K562 (cell line): ENCODE results near the gene ERP27. TPM values are rescaled to one million over a fixed set of nuclear protein-coding genes. Genes with fewer than 3 reads are reported as not detected.

Experiments
- CAMTA2 ChIP-seq: fragments of 250-450 bp; sonication (Bioruptor Pico); conservative IDR thresholded peaks from 2 replicates; pipeline ENCODE4 v1.5.1; 2022
- EP400 ChIP-seq: fragments of 450-650 bp; IDR thresholded peaks from 2 replicates; pipeline ENCODE4 v1.6.1; 2017; ENCODE audit warnings: antibody characterized with exemption, mild to moderate bottlenecking, moderate library complexity
- GABPA ChIP-seq: fragments of 200-800 bp; sonication (Bioruptor generic); conservative IDR thresholded peaks from 2 replicates; pipeline ENCODE4 v1.6.1; 2016; ENCODE audit warnings: low read depth, missing genetic modification characterization, missing compliant biosample characterization
- HCFC1 ChIP-seq: IDR thresholded peaks from 2 replicates; pipeline ENCODE4 v1.6.1; 2012; ENCODE audit warnings: low read depth, low read length, improper control_type of control experiment
- KLF10 ChIP-seq: fragments of 250-450 bp; sonication (Bioruptor Pico); IDR thresholded peaks from 2 replicates; pipeline ENCODE4 v1.6.1; 2021; ENCODE audit warnings: matching md5 sums
- MLLT1 ChIP-seq, 2 experiments: fragments of 450-650 bp; IDR thresholded peaks; 2 replicates each; pipeline ENCODE4 v1.6.1; 2016
- MTA3 ChIP-seq: fragments of 450-650 bp; formaldehyde crosslinking; IDR thresholded peaks from 2 replicates; pipeline ENCODE4 v1.6.1; 2017; ENCODE audit warnings: mild to moderate bottlenecking, borderline replicate concordance
- REST ChIP-seq, 2 experiments: fragments of 450-650 bp; formaldehyde crosslinking in 1 of 2; IDR thresholded peaks; 2 replicates each; pipeline versions ENCODE4 v1.4.0 to v1.6.1; 2014 to 2020; ENCODE audit warnings: mild to moderate bottlenecking in 2 of 2, borderline replicate concordance in 1 of 2, low read depth in 1 of 2
- RUNX1 ChIP-seq: sonication (generic); IDR thresholded peaks from 2 replicates; pipeline ENCODE4 v1.6.1; 2016; ENCODE audit warnings: antibody characterized with exemption, low read depth
- SREBF1 ChIP-seq: fragments of 150-350 bp; IDR thresholded peaks from 2 replicates; pipeline ENCODE4 v1.6.1; 2014; ENCODE audit warnings: antibody characterized with exemption, low read depth, low read length, borderline replicate concordance
- STAT6 ChIP-seq: sonication (generic); formaldehyde crosslinking; IDR thresholded peaks from 2 replicates; pipeline ENCODE4 v1.8.1; 2023; ENCODE audit warnings: mild to moderate bottlenecking, missing genetic modification reagents
- TBP ChIP-seq: optimal IDR thresholded peaks from 2 replicates; pipeline ENCODE3; 2011; ENCODE audit warnings: low read depth, low read length, improper control_type of control experiment
- TCFL5 ChIP-seq: fragments of 250-450 bp; sonication (Bioruptor Pico); conservative IDR thresholded peaks from 2 replicates; pipeline ENCODE4 v1.6.1; 2021; ENCODE audit warnings: mild to moderate bottlenecking, moderate library complexity, matching md5 sums
- TFAP4 ChIP-seq: sonication (generic); formaldehyde crosslinking; IDR thresholded peaks from 2 replicates; pipeline ENCODE4 v1.8.0; 2022; ENCODE audit warnings: missing genetic modification reagents, mild to moderate bottlenecking, moderate library complexity, borderline replicate concordance
- TSC22D4 ChIP-seq: fragments of 450-650 bp; IDR thresholded peaks from 2 replicates; pipeline ENCODE4 v1.6.1; 2016; ENCODE audit warnings: missing genetic modification characterization, missing biosample characterization, control low read depth
- polyA plus RNA-seq, 8 experiments: library from polyadenylated mRNA; depleted of rRNA in 4 of 8; stranded (reverse) in 5 of 8; unstranded in 3 of 8; fragments of >200 nt; fragmentation: Nextera tagmentation in 2 of 8; fragmentation: Illumina TruSeq in 1 of 8; extraction: Ambion mirVana in 2 of 8; extraction: Trizol in 1 of 8; gene quantifications; 2 replicates each; pipeline versions ENCODE4 v1.2.1 to v1.2.3, GENCODE V29; 2011 to 2014; ENCODE audit warnings: inconsistent platforms in 1 of 8, missing spikeins in 1 of 8
- total RNA-seq, 7 experiments: library from RNA; depleted of rRNA in 6 of 7; stranded (reverse); fragments of >200 nt in 6 of 7; fragmentation: Illumina TruSeq in 2 of 7; extraction: Trizol in 2 of 7; gene quantifications; 2 replicates each; pipeline versions ENCODE4 v1.2.1 to v1.2.3, GENCODE V29; 2011 to 2021; ENCODE audit warnings: low replicate concordance in 1 of 7

The ERP27 gene
- total and polyA plus RNA-seq, 9 of the 15 experiments (the other 6 are each of a cell fraction or from before 2014, with no cell fraction given) = 0.07 to 0.27 (median 0.11) TPM; not detected in 6

- TF ChIP-seq STAT6 (no peak), SREBF1 (no peak), GABPA (peak; percentile 67), EP400 (no peak), CAMTA2 (CRISPR knock-in tag) (no peak), TSC22D4 (tag) (no peak), HCFC1 (no peak), KLF10 (CRISPR knock-in tag) (no peak), TFAP4 (CRISPR knock-in tag) (no peak), TCFL5 (CRISPR knock-in tag) (no peak), MLLT1 (IDR thresholded peaks at IDR 0.05) (no peak), REST (IDR thresholded peaks at IDR 0.05; ENCODE audit: borderline replicate concordance) (no peak), REST (CRISPR knock-in tag; IDR thresholded peaks at IDR 0.05; ENCODE audit: low read depth) (no peak), TBP (peak; percentile 34), MTA3 (no peak), RUNX1 (no peak)
Measured at GRCh38 chr12:14961466-14962152, 23.3 kb upstream of the ERP27 start, which contains the start of gene ARHGDIB (continued).
